Right lobe of liver (tissue), 6 donors: ENCODE results near the gene KIAA1958. TPM values are rescaled to one million over a fixed set of nuclear protein-coding genes. Genes with fewer than 3 reads are reported as not detected.

Source experiments
- ATAC-seq, 4 donors: fragments of 200-7000 bp; cut with Tn5 transposase; one replicate each; pipeline ENCODE4 v1.9.1; 2020; ENCODE audit warnings: mild to moderate bottlenecking in 4 of 4, moderate library complexity in 4 of 4
- DNase-seq, 3 donors: peaks; one replicate each; pipeline ENCODE4 v3.0.0-alpha.2; 2020
- H3K27ac ChIP-seq, 3 donors: fragments of 200-600 bp; one replicate each; pipeline ENCODE4 v1.8.0; 2022
- H3K27me3 ChIP-seq, 2 donors: fragments of 200-600 bp; one replicate each; pipeline ENCODE4 v1.8.0; 2022
- H3K36me3 ChIP-seq, 4 donors: fragments of 200-600 bp; sonication (generic) in 1 of 4; one replicate each; pipeline versions ENCODE4 v1.5.1 to v1.8.0; 2017 to 2022; ENCODE audit warnings: control low read depth in 1 of 4
- H3K4me1 ChIP-seq, 4 donors: fragments of 200-600 bp; sonication (generic) in 1 of 4; one replicate each; pipeline versions ENCODE4 v1.5.1 to v1.8.0; 2017 to 2022; ENCODE audit warnings: control low read depth in 1 of 4
- H3K4me3 ChIP-seq, 3 donors: fragments of 200-600 bp; one replicate each; pipeline ENCODE4 v1.8.0; 2022
- H3K9me3 ChIP-seq, 4 donors: fragments of 200-600 bp; sonication (generic) in 1 of 4; one replicate each; pipeline versions ENCODE4 v1.5.1 to v1.8.0; 2017 to 2022; ENCODE audit warnings: control low read depth in 1 of 4
- CTCF ChIP-seq, 4 donors: fragments of 200-600 bp in 3 of 4; fragments of 450-650 bp in 1 of 4; IDR thresholded peaks; one replicate each; pipeline versions ENCODE4 v1.5.1 to v1.8.0; 2016 to 2022; ENCODE audit warnings: antibody characterized with exemption in 4 of 4, mild to moderate bottlenecking in 2 of 4
- POLR2A ChIP-seq: fragments of 450-650 bp; IDR thresholded peaks from one replicate; pipeline ENCODE4 v1.6.1; 2017; ENCODE audit warnings: antibody characterized with exemption, mild to moderate bottlenecking
- WGBS: methylation state at CpG from one replicate; pipeline ENCODE4 v1.1.6; 2018; ENCODE audit warnings: low coverage, low lambda C conversion rate; ENCODE audit not compliant: insufficient coverage; ENCODE audit errors: missing lambda C conversion rate; 5-methylcytosine and 5-hydroxymethylcytosine counted together
- intact Hi-C, 2 donors: fragments of 100-400 bp; cut with DNase I; formaldehyde crosslinking; loops; one replicate each; pipeline versions ENCODE4 v1.11.2 to v1.14.1; 2022
- total RNA-seq, 6 experiments: library from RNA; depleted of rRNA in 2 of 6; stranded (reverse); fragments of >200 nt in 2 of 6; fragmentation: NEBNext Ultra II Directional in 3 of 6; extraction: Animal tissue kit (Norgen Biotek cat#: 25700) in 3 of 6; gene quantifications; one replicate each; pipeline versions ENCODE4 v1.1.0 to v1.2.4, GENCODE V29; 2016 to 2023
- donor health status: DM: no; HTN: yes; CAD: no.
- donor health status: DM: no; HTN: no; CAD: no.
- donor health status: DM: no; HTN: no; CAD: no.
- donor health status: DM: no; HTN: yes; CAD: no.
- donor health status: DM: no; HTN: yes; CAD: no.

Gene KIAA1958
- total RNA-seq, 6 experiments from 2014 or later: 5.7 to 8.1 (median 7.0) TPM

GRCh38 chr9:112443200-112443599 lies 43.4 kb upstream of the KIAA1958 start:
- Histone ChIP-seq H3K9me3 (no peaks in the 10 kb centered on the region), H3K36me3 (peaks cover 0 to 30% (median 5%) of the 10 kb centered on the region in 4 donors), H3K4me3 (no peak overlapping the region), H3K27me3 (no peaks in the 10 kb centered on the region), H3K4me1 (no peaks in the 10 kb centered on the region), H3K27ac (no peak overlapping the region)
- TF ChIP-seq CTCF (IDR thresholded peaks at IDR 0.05) (peak; percentile 38 to 52 (median 48)), POLR2A (no peak)
- ATAC-seq: peak in 3 of 4 donors; percentile 36 to 52 (median 37)
- no peak for DNase-seq
- intact Hi-C loops: no loop called here

- intact Hi-C loops: no loop called here
Measured at GRCh38 chr9:112443636-112444035, 43.0 kb upstream of the KIAA1958 start.

GRCh38 chr9:112445196-112445595 lies 41.4 kb upstream of the KIAA1958 start:
- no peak for TF ChIP-seq POLR2A
- no peak for TF ChIP-seq CTCF (IDR thresholded peaks at IDR 0.05)
- Histone ChIP-seq H3K4me3 (no peak overlapping the region), H3K36me3 (peaks cover 0 to 20% (median 3%) of the 10 kb centered on the region in 4 donors), H3K4me1 (no peaks in the 10 kb centered on the region), H3K27ac (no peak overlapping the region), H3K9me3 (no peaks in the 10 kb centered on the region), H3K27me3 (no peaks in the 10 kb centered on the region)
- no peak for ATAC-seq
- intact Hi-C loops: no loop called here
- WGBS: 12% methylated on average over 1 of the region's 1 CpG
- no peak for DNase-seq

More at GRCh38 chr9:112443636-112444035, 43.0 kb upstream of the KIAA1958 start:
- Histone ChIP-seq H3K4me1 (no peaks in the 10 kb centered on the region), H3K4me3 (no peak overlapping the region), H3K36me3 (peaks cover 0 to 30% (median 5%) of the 10 kb centered on the region in 4 donors), H3K27ac (no peak overlapping the region), H3K9me3 (no peaks in the 10 kb centered on the region), H3K27me3 (no peaks in the 10 kb centered on the region)
- TF ChIP-seq POLR2A (no peak), CTCF (IDR thresholded peaks at IDR 0.05) (no peak)
- ATAC-seq (no peak), DNase-seq (no peak)
- WGBS: 88% methylated on average over 1 of the region's 1 CpG

GRCh38 chr9:112446080-112446479 lies 40.5 kb upstream of the KIAA1958 start:
- Histone ChIP-seq H3K27ac (no peak overlapping the region), H3K36me3 (peaks cover 0 to 14% (median 3%) of the 10 kb centered on the region in 4 donors), H3K4me3 (no peak overlapping the region), H3K9me3 (no peaks in the 10 kb centered on the region), H3K27me3 (no peaks in the 10 kb centered on the region), H3K4me1 (no peaks in the 10 kb centered on the region)
- ATAC-seq (no peak), DNase-seq (no peak)
- TF ChIP-seq POLR2A (no peak), CTCF (IDR thresholded peaks at IDR 0.05) (no peak)
- intact Hi-C loops: no loop called here
- 100% methylated on average over 2 of the region's 2 CpGs for WGBS

- Histone ChIP-seq H3K36me3 (peaks cover 0 to 9% (median 2%) of the 10 kb centered on the region in 4 donors), H3K27me3 (no peaks in the 10 kb centered on the region), H3K4me3 (no peak overlapping the region), H3K27ac (no peak overlapping the region), H3K9me3 (no peaks in the 10 kb centered on the region), H3K4me1 (no peaks in the 10 kb centered on the region)
- ATAC-seq: no peak
- 83% methylated on average over 1 of the region's 2 CpGs for WGBS
- intact Hi-C loops: no loop called here
- no peak for DNase-seq
- TF ChIP-seq CTCF (IDR thresholded peaks at IDR 0.05) (no peak), POLR2A (no peak)
Measured at GRCh38 chr9:112446526-112446925, 40.1 kb upstream of the KIAA1958 start.
